ENCODE measurements around the gene ANXA1. TPM values are rescaled to one million over a fixed set of nuclear protein-coding genes. Genes with fewer than 3 reads are reported as not detected.

ANXA1 gene
- polyA plus RNA-seq, 1 experiment: 596 TPM

DNA sequence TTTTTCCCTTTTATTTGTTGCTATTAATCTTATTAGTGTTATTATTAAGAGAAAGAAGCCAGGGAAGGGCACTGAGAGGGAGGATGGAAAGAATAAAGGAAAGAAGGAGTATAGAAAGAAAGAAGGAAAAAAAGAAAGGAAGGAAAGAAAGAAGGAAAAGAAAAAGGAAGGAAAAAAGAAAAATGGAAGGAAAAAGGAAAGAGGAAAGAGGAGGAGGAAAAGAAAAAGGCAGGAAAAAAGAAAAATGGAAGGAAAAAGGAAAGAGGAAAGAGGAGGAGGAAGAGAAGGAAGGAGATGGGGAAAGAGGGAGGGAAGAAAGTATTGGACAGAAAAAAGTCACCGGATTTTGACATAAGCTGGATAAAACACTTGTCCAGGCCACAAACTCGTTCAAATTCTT is 47.8 kb downstream of the ANXA1 start:
- TF ChIP-seq, protein P1, sequence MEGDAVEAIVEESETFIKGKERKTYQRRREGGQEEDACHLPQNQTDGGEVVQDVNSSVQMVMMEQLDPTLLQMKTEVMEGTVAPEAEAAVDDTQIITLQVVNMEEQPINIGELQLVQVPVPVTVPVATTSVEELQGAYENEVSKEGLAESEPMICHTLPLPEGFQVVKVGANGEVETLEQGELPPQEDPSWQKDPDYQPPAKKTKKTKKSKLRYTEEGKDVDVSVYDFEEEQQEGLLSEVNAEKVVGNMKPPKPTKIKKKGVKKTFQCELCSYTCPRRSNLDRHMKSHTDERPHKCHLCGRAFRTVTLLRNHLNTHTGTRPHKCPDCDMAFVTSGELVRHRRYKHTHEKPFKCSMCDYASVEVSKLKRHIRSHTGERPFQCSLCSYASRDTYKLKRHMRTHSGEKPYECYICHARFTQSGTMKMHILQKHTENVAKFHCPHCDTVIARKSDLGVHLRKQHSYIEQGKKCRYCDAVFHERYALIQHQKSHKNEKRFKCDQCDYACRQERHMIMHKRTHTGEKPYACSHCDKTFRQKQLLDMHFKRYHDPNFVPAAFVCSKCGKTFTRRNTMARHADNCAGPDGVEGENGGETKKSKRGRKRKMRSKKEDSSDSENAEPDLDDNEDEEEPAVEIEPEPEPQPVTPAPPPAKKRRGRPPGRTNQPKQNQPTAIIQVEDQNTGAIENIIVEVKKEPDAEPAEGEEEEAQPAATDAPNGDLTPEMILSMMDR (IDR thresholded peaks at IDR 0.05; ENCODE audit: low read depth, low read length): no peak
- DNase-seq (ENCODE audit: low read depth, low spot score): no peak
- ChIA-PET CTCF (interaction anchor here (0.6 to 4.0 kb wide), 22 partner anchors 11 to 1543 kb away, joined by 3 to 52 read pairs (median 7); no protein-coding TSS in a partner anchor), POLR2A (no interaction called here)
- Histone ChIP-seq H3K27ac (ENCODE audit: low read depth, low read length) (no peak overlapping the region), H3K9me3 (ENCODE audit: control insufficient read depth, insufficient read depth, low read length) (no peaks in the 10 kb centered on the region), H3K27me3 (ENCODE audit: control insufficient read depth, insufficient read depth, low read length) (no peaks in the 10 kb centered on the region), H3K4me3 (ENCODE audit: low read depth, low read length) (no peak overlapping the region)

GRCh38 chr9:73199886-73200285 is 48.2 kb downstream of the ANXA1 start:
- Histone ChIP-seq H3K9me3 (ENCODE audit: control insufficient read depth, insufficient read depth, low read length) (no peaks in the 10 kb centered on the region), H3K4me3 (ENCODE audit: low read depth, low read length) (no peak overlapping the region), H3K27me3 (ENCODE audit: control insufficient read depth, insufficient read depth, low read length) (no peaks in the 10 kb centered on the region), H3K27ac (ENCODE audit: low read depth, low read length) (no peak overlapping the region)
- DNase-seq (ENCODE audit: low read depth, low spot score): no peak
- CTCF ChIA-PET: interaction anchor here (0.6 to 4.0 kb wide), 34 partner anchors 9 to 1543 kb away, joined by 3 to 52 read pairs (median 4); no protein-coding TSS in a partner anchor
- TF ChIP-seq, protein P1 (IDR thresholded peaks at IDR 0.05; ENCODE audit: low read depth, low read length): peak; percentile 41; the same call in 1 of the 2 replicates
- POLR2A ChIA-PET: no interaction called here

- ChIA-PET CTCF (interaction anchor here (0.6 to 4.0 kb wide), 56 partner anchors 8 to 1542 kb away, joined by 3 to 52 read pairs (median 5); no protein-coding TSS in a partner anchor), POLR2A (interaction anchor here (0.7 kb wide), 1 partner anchor 1369 kb away, joined by 15 read pairs; no protein-coding TSS in a partner anchor)
- TF ChIP-seq, protein P1 (IDR thresholded peaks at IDR 0.05; ENCODE audit: low read depth, low read length): peak; percentile 61
- Histone ChIP-seq H3K9me3 (ENCODE audit: control insufficient read depth, insufficient read depth, low read length) (no peaks in the 10 kb centered on the region), H3K4me3 (ENCODE audit: low read depth, low read length) (no peak overlapping the region), H3K27ac (ENCODE audit: low read depth, low read length) (no peak overlapping the region), H3K27me3 (ENCODE audit: control insufficient read depth, insufficient read depth, low read length) (no peaks in the 10 kb centered on the region)
- no peak for DNase-seq (ENCODE audit: low read depth, low spot score)
These were observed 49.2 kb downstream of the ANXA1 start for GRCh38 chr9:73200694-73201452.

GRCh38 chr9:73202980-73203379 is 51.3 kb downstream of the ANXA1 start:
- CTCF ChIA-PET: interaction anchor here (2.1 to 4.0 kb wide), 3 partner anchors 95 to 1540 kb away, joined by 7 to 37 read pairs (median 24); no protein-coding TSS in a partner anchor
- H3K4me3 ChIP-seq (ENCODE audit: low read depth, low read length): no peak overlapping the region
- no peaks in the 10 kb centered on the region for H3K9me3 ChIP-seq (ENCODE audit: control insufficient read depth, insufficient read depth, low read length)
- POLR2A ChIA-PET: no interaction called here
- TF ChIP-seq, protein P1 (IDR thresholded peaks at IDR 0.05; ENCODE audit: low read depth, low read length): no peak
- H3K27me3 ChIP-seq (ENCODE audit: control insufficient read depth, insufficient read depth, low read length): no peaks in the 10 kb centered on the region
- H3K27ac ChIP-seq (ENCODE audit: low read depth, low read length): no peak overlapping the region
- DNase-seq (ENCODE audit: low read depth, low spot score): no peak

DNA sequence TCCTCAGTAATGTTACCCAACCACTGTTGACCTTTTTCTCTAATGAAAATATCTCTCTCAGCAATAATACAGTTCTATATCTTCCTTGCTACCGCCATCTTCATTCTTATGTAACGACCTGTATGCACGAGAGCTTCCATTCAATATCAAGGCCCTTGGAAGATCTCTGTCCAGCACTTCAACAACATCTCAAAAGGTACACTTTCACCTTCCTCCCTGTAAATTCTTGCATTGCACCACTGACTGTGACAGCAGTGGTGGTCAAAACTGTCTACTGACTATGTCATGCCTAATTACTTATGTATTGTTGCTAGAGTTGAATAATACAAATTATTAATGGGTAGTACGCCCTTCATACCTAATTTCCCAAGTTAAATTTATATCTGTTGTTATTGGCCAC is 53.3 kb downstream of the ANXA1 start:
- H3K4me3 ChIP-seq (ENCODE audit: low read depth, low read length): no peak overlapping the region
- CTCF ChIA-PET: interaction anchor here (2.1 kb wide), 1 partner anchor 1538 kb away, joined by 7 read pairs; no protein-coding TSS in a partner anchor
- no peak for DNase-seq (ENCODE audit: low read depth, low spot score)
- H3K27ac ChIP-seq (ENCODE audit: low read depth, low read length): no peak overlapping the region
- H3K9me3 ChIP-seq (ENCODE audit: control insufficient read depth, insufficient read depth, low read length): no peaks in the 10 kb centered on the region
- no peaks in the 10 kb centered on the region for H3K27me3 ChIP-seq (ENCODE audit: control insufficient read depth, insufficient read depth, low read length)
- POLR2A ChIA-PET: no interaction called here
- TF ChIP-seq, protein P1 (IDR thresholded peaks at IDR 0.05; ENCODE audit: low read depth, low read length): no peak

Measured in AG04450 (cell line).